Measurements from ENCODE around the gene EHD4.

Gene EHD4

DNA sequence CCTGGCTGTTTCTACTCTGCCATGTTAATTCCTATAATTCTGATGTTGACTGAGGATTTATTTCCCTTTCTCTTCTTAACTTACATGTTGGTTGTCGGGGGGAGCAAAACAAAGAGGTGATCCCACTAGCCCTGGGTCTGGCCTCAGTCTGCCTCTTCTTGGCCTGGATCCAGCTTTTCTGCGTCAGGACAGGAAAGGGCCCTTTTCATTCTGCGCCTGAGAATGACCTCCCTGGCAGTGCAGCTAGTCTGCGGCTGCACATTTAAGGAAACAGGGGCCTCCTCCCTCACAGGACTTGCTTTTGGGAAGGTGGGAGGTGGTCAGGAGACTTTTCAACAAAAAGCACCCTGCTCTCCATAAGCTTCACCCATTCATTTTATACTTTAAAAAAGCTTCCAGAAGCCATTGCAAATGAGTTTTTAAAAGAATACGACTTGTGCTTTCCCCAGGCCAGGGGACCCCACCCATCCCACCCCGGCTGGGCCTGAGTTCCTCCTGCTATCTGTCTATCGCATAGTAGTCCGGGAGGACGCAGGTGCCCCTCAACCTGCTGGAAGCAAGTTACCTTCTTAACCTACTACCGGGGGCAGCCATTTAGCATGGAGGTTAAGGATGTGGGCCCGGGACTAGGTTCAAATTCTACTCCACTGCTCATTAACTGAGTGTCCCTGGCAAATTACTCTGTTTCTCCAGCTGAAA, 21.3 kb upstream of the EHD4 start:
- no peaks in the 10 kb centered on the region for H3K9me3 ChIP-seq (ENCODE audit: control insufficient read depth, low read length)
- no peak overlapping the region for H3K9ac ChIP-seq (ENCODE audit: low read length)
- H3K27me3 ChIP-seq (ENCODE audit: control insufficient read depth, insufficient read depth, low read length) = no peaks in the 10 kb centered on the region
- no peaks in the 10 kb centered on the region for H3K4me1 ChIP-seq (ENCODE audit: control insufficient read depth, insufficient read depth, low read length)
- H3K4me3 ChIP-seq (ENCODE audit: low read length) = no peak overlapping the region
- no peaks in the 10 kb centered on the region for H3K36me3 ChIP-seq (ENCODE audit: control insufficient read depth, insufficient read depth, low read length)

DNA sequence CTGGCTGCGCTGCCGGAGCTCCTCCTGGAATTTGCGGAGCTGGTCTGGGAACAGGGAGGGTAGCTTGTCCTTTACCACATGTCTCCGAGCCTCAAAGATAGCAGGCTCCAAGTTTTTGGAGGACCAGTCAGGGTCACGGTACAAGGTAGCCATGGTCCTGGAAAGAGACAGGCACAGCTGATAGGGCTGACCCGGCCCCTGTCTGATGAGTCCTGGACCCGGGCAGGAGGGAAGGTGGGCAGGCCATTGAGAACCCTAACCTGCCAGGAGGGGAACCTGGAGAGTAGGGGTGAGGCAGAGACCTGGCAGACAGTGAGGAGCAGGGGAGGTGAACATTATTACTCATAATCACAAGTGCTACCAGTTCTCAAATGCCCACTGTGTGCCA, 20.4 kb upstream of the EHD4 start:
- no peaks in the 10 kb centered on the region for H3K4me1 ChIP-seq (ENCODE audit: control insufficient read depth, insufficient read depth, low read length)
- H3K27me3 ChIP-seq (ENCODE audit: control insufficient read depth, insufficient read depth, low read length) = no peaks in the 10 kb centered on the region
- H3K36me3 ChIP-seq (ENCODE audit: control insufficient read depth, insufficient read depth, low read length) = no peaks in the 10 kb centered on the region
- no peak overlapping the region for H3K4me3 ChIP-seq (ENCODE audit: low read length)
- no peak overlapping the region for H3K9ac ChIP-seq (ENCODE audit: low read length)
- H3K9me3 ChIP-seq (ENCODE audit: control insufficient read depth, low read length) = no peaks in the 10 kb centered on the region

DNA sequence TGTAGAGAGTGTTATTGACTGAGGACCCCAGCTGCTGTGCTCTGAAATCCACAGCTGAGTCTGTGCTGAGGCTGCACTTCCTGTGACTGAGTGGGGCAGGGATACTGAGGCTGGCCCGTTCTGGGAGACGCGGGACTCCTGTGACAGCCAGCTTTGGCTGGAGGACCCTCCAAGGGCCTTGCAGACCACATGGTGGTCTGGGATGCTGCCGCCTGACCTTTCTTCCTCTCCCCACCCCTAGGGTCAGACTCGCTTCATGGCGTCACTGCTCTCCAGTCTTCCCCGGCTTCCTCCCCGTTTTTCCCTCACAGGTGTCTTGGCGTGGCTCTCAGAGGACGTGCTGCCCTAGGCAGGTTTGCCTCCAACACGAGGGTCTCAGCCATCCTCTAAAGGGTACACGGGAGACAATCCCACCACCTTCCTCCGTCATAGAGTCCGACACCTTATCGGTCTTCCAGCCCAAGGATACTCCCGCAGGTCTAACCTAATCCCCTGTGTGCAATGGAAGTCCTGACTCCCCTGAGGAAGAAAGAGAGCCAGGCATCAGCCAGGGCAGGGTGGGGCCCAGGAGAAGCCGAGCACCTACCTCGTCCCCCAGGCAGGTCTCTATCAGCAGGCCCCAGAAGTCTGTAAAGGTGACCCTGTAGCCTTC, 19.9 kb upstream of the EHD4 start:
- Histone ChIP-seq H3K27me3 (ENCODE audit: control insufficient read depth, insufficient read depth, low read length) (no peaks in the 10 kb centered on the region), H3K9me3 (ENCODE audit: control insufficient read depth, low read length) (no peaks in the 10 kb centered on the region), H3K4me1 (ENCODE audit: control insufficient read depth, insufficient read depth, low read length) (no peaks in the 10 kb centered on the region), H3K9ac (ENCODE audit: low read length) (no peak overlapping the region), H3K4me3 (ENCODE audit: low read length) (no peak overlapping the region), H3K36me3 (ENCODE audit: control insufficient read depth, insufficient read depth, low read length) (no peaks in the 10 kb centered on the region)

- no peak overlapping the region for H3K9ac ChIP-seq (ENCODE audit: low read length)
- H3K4me1 ChIP-seq (ENCODE audit: control insufficient read depth, insufficient read depth, low read length) = no peaks in the 10 kb centered on the region
- no peaks in the 10 kb centered on the region for H3K36me3 ChIP-seq (ENCODE audit: control insufficient read depth, insufficient read depth, low read length)
- no peaks in the 10 kb centered on the region for H3K9me3 ChIP-seq (ENCODE audit: control insufficient read depth, low read length)
- H3K27me3 ChIP-seq (ENCODE audit: control insufficient read depth, insufficient read depth, low read length) = no peaks in the 10 kb centered on the region
- no peak overlapping the region for H3K4me3 ChIP-seq (ENCODE audit: low read length)
Observed at GRCh38 chr15:41990691-41991090, 18.3 kb upstream of the EHD4 start.

- no peaks in the 10 kb centered on the region for H3K9me3 ChIP-seq (ENCODE audit: control insufficient read depth, low read length)
- no peaks in the 10 kb centered on the region for H3K27me3 ChIP-seq (ENCODE audit: control insufficient read depth, insufficient read depth, low read length)
Observed at GRCh38 chr15:41990243-41990605, 17.9 kb upstream of the EHD4 start.

DNA sequence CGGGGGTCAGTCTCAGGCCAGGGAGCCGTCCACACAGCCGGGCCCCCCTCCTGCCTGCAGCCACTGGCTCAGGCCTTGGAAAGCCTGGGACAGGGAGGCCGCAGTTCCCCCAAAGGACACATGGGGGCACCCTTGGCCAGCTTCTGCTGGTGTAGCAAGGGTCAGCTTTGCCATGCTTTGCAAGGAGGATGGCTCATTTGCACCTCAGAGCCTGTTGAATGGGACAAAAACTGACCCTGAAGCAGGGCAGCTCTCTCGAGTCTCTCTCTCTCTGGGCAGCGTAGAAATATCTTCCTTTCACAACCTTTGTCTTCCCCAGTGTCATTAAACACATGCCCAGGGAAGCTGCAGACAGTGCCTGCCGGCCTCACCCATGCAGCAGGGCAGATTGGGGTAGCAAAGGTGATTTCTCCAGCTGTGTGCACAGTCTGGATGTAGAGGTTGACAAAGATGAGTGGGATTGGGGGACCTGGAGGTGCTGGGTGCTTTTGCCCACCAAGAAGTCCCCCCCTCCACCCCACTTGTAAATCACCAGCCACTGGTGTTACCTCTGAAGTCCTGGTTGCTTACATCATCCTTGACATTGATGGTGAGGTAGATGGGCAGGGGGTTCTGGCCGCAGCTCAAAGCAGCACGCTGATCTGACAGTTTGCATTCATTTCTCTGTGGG, 17.4 kb upstream of the EHD4 start:
- H3K9me3 ChIP-seq (ENCODE audit: control insufficient read depth, low read length) = no peaks in the 10 kb centered on the region
- no peaks in the 10 kb centered on the region for H3K27me3 ChIP-seq (ENCODE audit: control insufficient read depth, insufficient read depth, low read length)
- no peaks in the 10 kb centered on the region for H3K4me1 ChIP-seq (ENCODE audit: control insufficient read depth, insufficient read depth, low read length)
- no peak overlapping the region for H3K4me3 ChIP-seq (ENCODE audit: low read length)
- H3K9ac ChIP-seq (ENCODE audit: low read length) = no peak overlapping the region
- H3K36me3 ChIP-seq (ENCODE audit: control insufficient read depth, insufficient read depth, low read length) = no peaks in the 10 kb centered on the region

More at GRCh38 chr15:41990243-41990605, 17.9 kb upstream of the EHD4 start:
- no peaks in the 10 kb centered on the region for H3K4me1 ChIP-seq (ENCODE audit: control insufficient read depth, insufficient read depth, low read length)
- H3K36me3 ChIP-seq (ENCODE audit: control insufficient read depth, insufficient read depth, low read length) = no peaks in the 10 kb centered on the region
- no peak overlapping the region for H3K9ac ChIP-seq (ENCODE audit: low read length)
- H3K4me3 ChIP-seq (ENCODE audit: low read length) = no peak overlapping the region

- Histone ChIP-seq H3K36me3 (ENCODE audit: control insufficient read depth, insufficient read depth, low read length) (no peaks in the 10 kb centered on the region), H3K9me3 (ENCODE audit: control insufficient read depth, low read length) (no peaks in the 10 kb centered on the region), H3K9ac (ENCODE audit: low read length) (no peak overlapping the region), H3K27me3 (ENCODE audit: control insufficient read depth, insufficient read depth, low read length) (no peaks in the 10 kb centered on the region), H3K4me3 (ENCODE audit: low read length) (no peak overlapping the region), H3K4me1 (ENCODE audit: control insufficient read depth, insufficient read depth, low read length) (no peaks in the 10 kb centered on the region)
Observed at GRCh38 chr15:41988896-41989572, 16.7 kb upstream of the EHD4 start.

DNA sequence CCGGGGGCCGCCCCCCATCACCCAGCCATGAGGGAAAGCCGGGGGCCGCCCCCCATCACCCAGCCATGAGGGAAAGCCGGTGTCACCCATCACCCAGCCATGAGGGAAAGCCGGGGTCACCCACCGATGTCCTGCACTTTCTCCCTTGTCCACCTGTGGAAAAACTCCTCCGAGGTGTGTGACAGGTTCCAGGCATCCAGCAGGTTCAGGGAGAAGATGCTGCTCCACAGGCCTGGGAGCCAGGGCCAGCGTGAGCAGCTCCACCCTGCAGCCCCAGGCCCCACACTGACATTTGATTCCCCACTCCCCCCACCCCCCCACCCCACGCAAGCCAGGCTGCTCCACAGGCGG, 15.5 kb upstream of the EHD4 start:
- Histone ChIP-seq H3K36me3 (ENCODE audit: control insufficient read depth, insufficient read depth, low read length) (no peaks in the 10 kb centered on the region), H3K27me3 (ENCODE audit: control insufficient read depth, insufficient read depth, low read length) (no peaks in the 10 kb centered on the region), H3K4me1 (ENCODE audit: control insufficient read depth, insufficient read depth, low read length) (no peaks in the 10 kb centered on the region), H3K4me3 (ENCODE audit: low read length) (no peak overlapping the region), H3K9ac (ENCODE audit: low read length) (no peak overlapping the region), H3K9me3 (ENCODE audit: control insufficient read depth, low read length) (no peaks in the 10 kb centered on the region)

DNA sequence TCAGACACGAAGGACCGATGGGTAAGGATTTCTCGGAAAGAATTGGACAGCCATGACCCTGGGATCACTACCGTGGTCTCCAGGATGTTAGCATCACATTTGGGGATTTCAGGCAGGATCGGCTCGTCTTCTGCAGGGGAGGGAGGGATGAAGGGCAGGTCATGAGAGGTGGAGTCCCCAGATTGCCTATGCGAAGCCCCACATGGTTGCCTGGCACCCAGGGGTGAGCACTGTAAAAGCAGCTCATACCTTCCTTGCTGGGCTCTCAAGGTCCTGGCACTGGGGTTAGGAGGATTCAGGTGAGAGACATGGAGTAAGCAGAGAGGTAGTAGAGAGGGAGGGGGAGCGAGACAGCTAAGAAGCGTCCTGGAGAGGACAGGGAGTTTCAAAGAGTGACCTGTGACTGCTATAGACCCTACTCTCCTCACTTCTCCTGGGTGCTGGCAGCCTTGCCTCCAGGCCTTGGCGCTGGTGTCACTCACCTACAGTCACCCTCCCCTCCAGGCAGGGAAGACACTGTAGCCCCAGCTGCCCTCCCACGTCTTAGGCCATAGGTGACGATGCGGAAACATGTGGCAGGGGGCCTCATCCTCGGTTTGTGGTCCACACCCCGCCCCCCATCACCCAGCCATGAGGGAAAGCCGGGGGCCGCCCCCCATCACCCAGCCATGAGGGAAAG, 15.0 kb upstream of the EHD4 start:
- Histone ChIP-seq H3K9ac (ENCODE audit: low read length) (no peak overlapping the region), H3K27me3 (ENCODE audit: control insufficient read depth, insufficient read depth, low read length) (no peaks in the 10 kb centered on the region), H3K36me3 (ENCODE audit: control insufficient read depth, insufficient read depth, low read length) (no peaks in the 10 kb centered on the region), H3K4me3 (ENCODE audit: low read length) (no peak overlapping the region), H3K9me3 (ENCODE audit: control insufficient read depth, low read length) (no peaks in the 10 kb centered on the region), H3K4me1 (ENCODE audit: control insufficient read depth, insufficient read depth, low read length) (no peaks in the 10 kb centered on the region)

GRCh38 chr15:41985236-41986160, 13.1 kb upstream of the EHD4 start:
- no peaks in the 10 kb centered on the region for H3K27me3 ChIP-seq (ENCODE audit: control insufficient read depth, insufficient read depth, low read length)
- no peaks in the 10 kb centered on the region for H3K9me3 ChIP-seq (ENCODE audit: control insufficient read depth, low read length)
- no peak overlapping the region for H3K9ac ChIP-seq (ENCODE audit: low read length)
- no peak overlapping the region for H3K4me3 ChIP-seq (ENCODE audit: low read length)
- no peaks in the 10 kb centered on the region for H3K36me3 ChIP-seq (ENCODE audit: control insufficient read depth, insufficient read depth, low read length)
- H3K4me1 ChIP-seq (ENCODE audit: control insufficient read depth, insufficient read depth, low read length) = peaks cover 17% of the 10 kb centered on the region

GRCh38 chr15:41984622-41985021, 12.3 kb upstream of the EHD4 start:
- H3K27me3 ChIP-seq (ENCODE audit: control insufficient read depth, insufficient read depth, low read length) = no peaks in the 10 kb centered on the region
- no peaks in the 10 kb centered on the region for H3K36me3 ChIP-seq (ENCODE audit: control insufficient read depth, insufficient read depth, low read length)
- H3K4me1 ChIP-seq (ENCODE audit: control insufficient read depth, insufficient read depth, low read length) = peaks cover 26% of the 10 kb centered on the region
- no peak overlapping the region for H3K9ac ChIP-seq (ENCODE audit: low read length)
- H3K9me3 ChIP-seq (ENCODE audit: control insufficient read depth, low read length) = no peaks in the 10 kb centered on the region
- H3K4me3 ChIP-seq (ENCODE audit: low read length) = no peak overlapping the region

All from mucosa of stomach (tissue), 1 donor.